ENCODE data around the gene SLC13A3. TPM values are rescaled to one million over a fixed set of nuclear protein-coding genes. Genes with fewer than 3 reads are reported as not detected.

Gene SLC13A3
- total and polyA plus RNA-seq, 2 of the 4 experiments (the other 2 are of a cell fraction) = 2.5 to 4.2 TPM

- in situ Hi-C loops (cut with MboI; ENCODE audit: low sequenced_read_pairs) (no loop called here), dilution Hi-C loops (cut with HindIII; ENCODE audit: low sequenced_read_pairs, unreplicated experiment) (no loop called here), intact Hi-C loops (cut with micrococcal nuclease) (no loop called here)
- Histone ChIP-seq H4K20me1 (ENCODE audit: insufficient read depth, low read length) (no peaks in the 10 kb centered on the region), H2BK5ac (ENCODE audit: low read depth, low read length, poor library complexity, severe bottlenecking) (no peak overlapping the region), H3K4me1 (ENCODE audit: control insufficient read depth, insufficient read depth, low read length) (peaks cover 4% of the 10 kb centered on the region; the same call in 1 of the 2 replicates), H3K18ac (ENCODE audit: low read depth, low read length) (no peak overlapping the region), H2AK5ac (ENCODE audit: low read depth, low read length) (no peak overlapping the region), H2AK9ac (replicated peaks; ENCODE audit: low read depth, low read length, poor library complexity) (no peak overlapping the region), H4K8ac (ENCODE audit: low read depth in 2 of 2, low read length in 2 of 2) (no peak overlapping the region), H4K5ac (ENCODE audit: low read depth, low read length) (no peak overlapping the region), H2BK15ac (ENCODE audit: low read depth, low read length) (no peak overlapping the region), H3K14ac (replicated peaks; ENCODE audit: low read depth, low read length) (no peak overlapping the region), H3K56ac (ENCODE audit: extremely low read depth, insufficient read depth, low read length) (no peak overlapping the region), H3K79me1 (ENCODE audit: low read depth in 1 of 2, low read length in 2 of 2) (no peaks in the 10 kb centered on the region), H2BK20ac (ENCODE audit: low read depth, low read length) (no peak overlapping the region), H3K9me1 (ENCODE audit: insufficient read depth, low read length) (no peaks in the 10 kb centered on the region), H3K27ac (ENCODE audit: insufficient read depth, low read length) (no peak overlapping the region), H3K9ac (ENCODE audit: low read depth, low read length) (no peak overlapping the region), H3K9me3 (ENCODE audit: control insufficient read depth, insufficient read depth, low read length) (no peaks in the 10 kb centered on the region), H3K36me3 (ENCODE audit: control insufficient read depth, insufficient read depth, low read length) (no peaks in the 10 kb centered on the region), H3K4ac (ENCODE audit: low read depth, low read length) (no peak overlapping the region), H2BK120ac (ENCODE audit: low read depth, low read length) (no peak overlapping the region), H3K4me3 (ENCODE audit: insufficient read depth, low read depth, low read length) (no peak overlapping the region), H3K4me2 (ENCODE audit: low read depth, low read length) (no peak overlapping the region), H2AFZ (replicated peaks; ENCODE audit: low read length, poor library complexity) (no peak overlapping the region), H4K91ac (ENCODE audit: insufficient read depth, low read depth, low read length) (no peak overlapping the region), H3K23ac (ENCODE audit: low read depth, low read length) (no peak overlapping the region), H3K27me3 (ENCODE audit: control insufficient read depth, insufficient read depth, low read length) (0 out of 2 replicates have a peak, but pooled peaks cover 2% of the 10 kb centered on the region)
- ChIA-PET CTCF (no interaction called here), POLR2A (ENCODE audit: unreplicated experiment) (no interaction called here)
- DNase-seq (no peak), ATAC-seq (ENCODE audit: low read depth) (no peak)
- TF ChIP-seq BHLHE40 (IDR thresholded peaks at IDR 0.05; ENCODE audit: low read depth, low read length) (no peak), USF2 (IDR thresholded peaks at IDR 0.05; ENCODE audit: low read depth, low read length) (no peak)
- BruUV-seq (replicated peaks) = no TSS peak
- no CpG with 5 or more reads among the region's 2 CpGs for WGBS, 2 experiments (ENCODE audit: extremely low coverage in 2 of 2, insufficient read length in 1 of 2)
Measured at GRCh38 chr20:46571418-46571817, 79.8 kb downstream of the SLC13A3 start.
